GM21367 (cell line): ENCODE measurements around the gene TNFRSF4.
"Not testable (repeated sequence)": the region's sequence is repeated elsewhere in the genome, so short reads cannot be mapped to it uniquely, and the experiment has no call there.

Experiments
- ATAC-seq: cut with Tn5 transposase; IDR thresholded peaks from one replicate; pipeline ENCODE4 v1.9.1; 2021; ENCODE audit not compliant: unreplicated experiment

The TNFRSF4 gene

DNA sequence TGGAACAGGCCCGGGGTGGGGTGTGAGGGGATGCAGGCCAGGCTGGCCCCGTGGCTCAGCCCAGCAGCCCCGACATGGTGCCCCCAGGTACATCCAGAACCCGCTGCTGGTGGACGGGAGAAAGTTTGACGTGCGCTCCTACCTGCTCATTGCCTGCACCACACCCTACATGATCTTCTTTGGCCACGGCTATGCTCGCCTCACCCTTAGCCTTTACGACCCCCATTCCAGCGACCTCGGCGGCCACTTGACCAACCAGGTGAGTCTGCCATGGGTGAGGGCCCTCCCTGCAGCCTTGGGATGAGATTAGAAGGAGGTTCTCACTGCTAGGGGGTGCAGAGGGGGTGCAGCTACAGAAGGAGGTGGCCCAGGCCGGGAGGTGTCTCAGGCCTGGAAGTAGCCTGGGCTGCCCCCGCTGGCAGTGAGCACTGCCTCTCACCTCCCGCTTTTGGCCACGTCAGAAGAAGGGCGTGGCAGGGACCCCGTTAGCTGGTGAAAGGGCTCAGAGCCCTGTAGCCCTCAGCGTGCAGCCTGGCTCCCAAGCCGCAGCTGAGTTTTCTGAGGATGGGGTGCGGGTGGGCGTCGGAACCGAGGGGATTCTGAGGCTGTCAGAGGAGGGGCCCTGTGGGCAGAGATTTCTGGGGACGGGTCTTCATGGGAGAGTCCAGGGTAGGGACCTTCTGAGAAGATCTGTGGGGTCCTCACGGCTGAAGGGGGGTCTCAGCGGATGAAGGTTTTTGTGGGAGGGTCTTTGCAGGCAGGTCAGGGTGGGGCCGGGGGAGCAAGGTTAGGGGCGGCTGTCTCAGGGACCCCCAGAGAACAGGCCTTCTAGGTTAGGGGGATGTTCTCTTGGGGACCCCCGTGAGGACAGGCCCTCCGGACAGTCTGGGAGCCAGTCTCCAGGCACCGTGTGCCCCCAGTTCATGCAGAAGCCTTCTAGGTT lies 29.8 kb downstream of the TNFRSF4 start:
- ATAC-seq = no peak

DNA sequence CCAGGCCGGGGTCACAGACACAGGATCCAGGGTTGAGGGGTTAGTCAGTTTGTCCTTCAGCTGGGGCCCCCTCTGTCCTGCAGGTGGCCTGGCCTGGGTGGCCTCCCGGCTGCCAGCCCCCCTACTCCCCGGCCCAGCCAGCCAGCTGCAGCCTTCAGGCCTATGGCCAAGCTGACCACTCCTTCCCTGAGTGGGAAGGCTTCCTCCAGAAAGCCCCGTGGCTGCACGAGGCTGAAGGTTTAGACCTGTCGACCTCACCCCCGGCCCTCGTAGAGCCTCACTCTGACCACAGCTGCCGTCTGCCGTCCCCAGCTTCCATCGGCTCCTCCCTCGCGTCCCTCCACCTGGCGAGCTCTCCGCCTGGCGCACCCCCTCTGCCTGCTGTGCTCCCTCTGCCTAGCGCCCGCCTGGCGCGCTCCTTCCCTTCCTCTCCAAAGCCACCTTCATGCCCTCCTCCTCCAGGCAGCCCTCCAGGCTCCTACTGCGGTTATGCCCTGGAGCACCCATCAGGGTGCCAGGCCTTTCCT lies 30.7 kb downstream of the TNFRSF4 start:
- no peak for ATAC-seq

DNA sequence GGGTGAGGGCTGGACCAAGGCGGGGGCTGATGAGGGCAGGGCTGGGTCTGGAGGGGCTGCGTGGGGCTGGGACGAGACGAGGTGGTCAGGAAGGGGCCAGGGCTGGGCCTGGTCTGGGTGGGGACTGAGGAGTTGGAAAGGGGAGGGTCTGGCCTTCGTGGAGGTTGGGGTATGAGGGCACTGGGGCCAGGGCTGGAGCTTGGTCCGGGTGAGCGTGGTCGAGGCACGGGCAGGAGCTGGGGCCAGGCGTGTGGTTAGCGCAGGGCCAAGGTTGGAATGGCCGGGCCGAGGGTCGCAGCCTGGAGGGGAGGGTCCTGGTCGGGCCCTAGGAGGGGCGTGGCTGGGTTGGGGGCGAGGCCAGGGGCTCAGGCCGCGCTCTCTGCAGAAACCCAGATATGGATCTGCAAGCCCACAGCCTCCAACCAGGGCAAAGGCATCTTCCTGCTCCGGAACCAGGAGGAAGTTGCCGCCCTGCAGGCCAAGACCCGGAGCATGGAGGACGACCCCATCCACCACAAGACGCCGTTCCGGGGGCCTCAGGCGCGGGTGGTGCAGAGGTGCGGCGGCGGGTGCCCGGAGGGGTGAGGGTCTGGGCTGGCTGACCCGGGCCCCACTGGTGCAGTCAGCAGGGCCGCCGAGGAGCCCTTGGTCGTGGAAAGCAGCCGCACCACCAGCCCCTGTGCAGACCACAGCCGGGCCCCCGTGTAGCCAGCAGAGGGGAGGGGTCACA lies 31.3 kb downstream of the TNFRSF4 start:
- no peak for ATAC-seq

DNA sequence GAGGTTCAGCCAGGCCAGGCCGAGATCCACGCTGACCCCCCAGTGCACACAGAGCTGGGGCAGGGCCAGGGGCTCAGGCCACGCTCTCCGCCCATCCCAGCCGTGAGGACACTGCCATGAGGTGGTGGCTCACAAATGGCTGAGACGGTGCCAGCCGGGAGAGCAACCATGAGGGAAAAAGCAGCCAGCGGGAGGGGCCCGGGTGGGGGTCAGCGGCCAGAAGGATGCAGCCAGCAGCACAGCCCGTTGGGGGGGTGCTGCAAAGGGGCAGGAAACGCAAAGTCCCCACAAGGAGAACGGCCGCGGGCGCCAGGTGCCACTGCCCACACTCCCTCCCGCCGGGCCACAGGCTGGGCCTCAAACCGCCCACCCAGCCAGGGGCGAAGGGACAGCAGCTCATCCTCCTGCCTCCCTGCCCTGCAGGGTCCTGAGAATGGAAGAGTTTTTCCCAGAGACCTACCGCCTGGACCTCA lies 32.0 kb downstream of the TNFRSF4 start:
- ATAC-seq = no peak

DNA sequence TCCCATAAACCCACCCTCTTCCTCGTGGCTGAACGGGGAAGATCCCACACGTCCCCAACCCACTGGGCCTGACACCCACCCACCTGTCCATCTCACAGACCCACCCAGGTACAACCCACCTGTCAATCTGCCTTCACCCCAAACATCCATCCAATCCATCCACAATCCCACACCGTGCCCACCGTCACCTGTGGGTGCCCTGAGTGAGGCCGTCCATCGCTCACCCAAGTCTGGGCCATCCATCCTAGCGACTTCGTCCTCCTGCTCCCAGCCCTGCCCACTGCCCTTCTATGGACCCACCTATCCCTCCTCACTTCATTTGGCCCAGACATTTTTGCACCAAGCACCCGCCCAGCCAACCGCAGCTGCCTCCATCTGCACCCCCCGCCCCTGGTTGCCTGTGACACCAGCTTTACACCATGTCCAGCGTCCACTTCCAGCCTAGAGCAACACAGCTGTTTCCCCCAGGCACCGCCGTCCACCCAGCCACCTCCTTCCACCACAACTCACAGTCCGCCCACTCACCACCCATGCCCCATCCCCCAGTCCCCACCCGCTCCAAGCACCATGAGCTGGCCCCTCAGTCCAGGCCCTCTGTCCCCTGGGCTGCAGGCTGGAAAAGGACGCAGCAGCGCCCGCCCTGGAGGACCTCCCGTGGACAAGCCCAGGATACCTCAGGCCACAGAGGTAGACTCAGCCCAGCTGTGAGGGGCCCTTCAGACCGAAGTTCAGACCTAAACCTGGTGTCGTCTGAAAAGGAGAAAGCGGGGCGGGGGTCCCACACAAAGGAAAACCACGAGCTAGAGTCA lies 32.6 kb downstream of the TNFRSF4 start:
- no peak for ATAC-seq

DNA sequence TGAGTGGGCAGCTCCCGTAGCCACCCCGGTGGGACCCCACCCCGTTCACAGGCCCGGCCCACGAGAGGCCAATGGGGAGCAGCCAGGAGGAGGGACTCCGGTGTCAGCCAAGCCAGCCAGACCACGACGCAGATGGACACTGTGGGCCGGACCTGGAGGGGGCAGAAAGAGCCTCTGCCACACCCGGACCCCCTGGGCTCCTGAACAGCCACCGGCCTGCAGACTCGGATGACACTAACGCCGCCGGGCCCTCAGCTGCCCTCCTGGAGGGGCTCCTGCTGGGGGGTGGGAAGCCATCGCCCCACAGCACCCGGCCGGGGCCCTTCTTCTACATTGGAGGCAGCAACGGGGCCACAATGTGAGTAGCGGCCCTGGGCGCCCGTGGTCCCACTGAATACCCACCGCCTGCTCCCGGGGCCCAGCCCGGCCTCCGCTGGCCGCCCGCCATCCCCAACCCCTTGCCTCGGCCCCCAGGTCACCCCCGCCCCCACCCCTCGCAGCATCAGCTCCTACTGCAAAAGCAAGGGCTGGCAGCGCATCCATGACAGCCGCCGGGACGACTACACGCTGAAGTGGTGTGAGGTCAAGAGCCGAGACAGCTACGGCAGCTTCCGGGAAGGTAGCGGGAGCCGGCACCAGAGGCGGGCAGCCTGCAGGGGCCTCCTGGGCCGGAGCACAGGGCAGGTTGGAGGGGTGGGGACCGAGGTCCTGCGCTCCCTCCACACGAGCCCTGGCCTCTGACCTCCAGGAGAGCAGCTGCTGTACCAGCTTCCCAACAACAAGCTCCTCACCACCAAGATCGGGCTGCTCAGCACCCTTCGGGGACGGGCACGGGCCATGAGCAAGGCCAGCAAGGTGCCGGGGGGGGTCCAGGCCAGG lies 33.7 kb downstream of the TNFRSF4 start:
- ATAC-seq = no peak

DNA sequence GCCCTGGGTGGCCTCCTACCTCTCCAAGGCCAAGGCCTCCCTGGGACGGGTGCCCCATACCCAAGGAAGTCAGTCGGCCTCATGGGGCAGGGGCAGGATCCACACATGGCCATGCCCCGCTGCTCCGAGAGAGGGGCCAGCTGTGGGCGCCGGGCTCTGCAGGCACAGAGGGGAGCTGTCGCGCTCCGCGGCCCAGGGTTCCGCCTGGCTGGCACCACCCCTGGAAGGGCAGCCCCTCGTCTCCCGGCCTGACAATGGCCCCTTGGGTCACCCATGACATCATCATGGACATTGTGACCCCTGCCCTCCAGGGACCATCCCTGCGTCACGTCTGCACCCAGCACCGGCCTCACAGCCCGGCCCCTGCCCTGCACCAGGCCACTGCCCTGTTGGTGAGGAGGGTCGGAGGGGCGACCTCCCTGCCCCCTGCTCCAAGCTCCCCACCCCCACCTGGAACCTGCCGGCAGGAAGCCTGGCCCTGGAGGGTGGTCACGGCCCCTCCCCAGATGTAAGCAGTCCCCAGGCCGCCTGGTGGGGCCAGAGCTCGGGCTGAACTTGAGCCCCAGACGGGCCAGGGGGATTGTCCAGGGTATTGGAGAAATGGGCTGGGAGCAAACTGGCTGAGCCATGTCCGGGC lies 34.5 kb downstream of the TNFRSF4 start:
- no peak for ATAC-seq

DNA sequence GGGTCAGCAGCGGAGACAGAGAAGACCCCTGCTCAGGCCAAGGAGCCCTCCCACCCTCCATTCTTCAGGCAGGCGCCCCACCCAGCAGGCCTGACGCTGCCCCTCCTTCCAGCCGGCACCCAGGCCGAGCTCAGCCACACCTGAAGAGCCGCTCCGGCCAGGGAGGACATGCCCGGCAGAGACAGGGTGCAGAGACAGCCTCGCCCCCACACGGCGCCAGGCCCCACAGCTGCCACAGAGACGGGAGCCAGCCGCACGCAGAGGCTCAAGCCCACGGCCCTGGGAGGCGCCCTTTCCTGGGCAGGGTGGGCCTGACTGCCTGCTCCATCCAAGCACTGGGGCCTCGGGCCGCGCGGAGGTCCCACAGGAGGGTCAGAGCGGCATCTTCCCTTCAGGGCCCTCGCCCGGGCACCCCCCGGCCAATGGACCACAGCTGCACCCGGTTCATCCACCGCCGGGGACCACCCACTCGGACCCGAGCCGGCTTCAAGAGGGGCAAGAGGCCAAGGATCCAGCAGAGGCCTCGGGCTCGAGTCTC lies 35.1 kb downstream of the TNFRSF4 start:
- ATAC-seq = no peak

DNA sequence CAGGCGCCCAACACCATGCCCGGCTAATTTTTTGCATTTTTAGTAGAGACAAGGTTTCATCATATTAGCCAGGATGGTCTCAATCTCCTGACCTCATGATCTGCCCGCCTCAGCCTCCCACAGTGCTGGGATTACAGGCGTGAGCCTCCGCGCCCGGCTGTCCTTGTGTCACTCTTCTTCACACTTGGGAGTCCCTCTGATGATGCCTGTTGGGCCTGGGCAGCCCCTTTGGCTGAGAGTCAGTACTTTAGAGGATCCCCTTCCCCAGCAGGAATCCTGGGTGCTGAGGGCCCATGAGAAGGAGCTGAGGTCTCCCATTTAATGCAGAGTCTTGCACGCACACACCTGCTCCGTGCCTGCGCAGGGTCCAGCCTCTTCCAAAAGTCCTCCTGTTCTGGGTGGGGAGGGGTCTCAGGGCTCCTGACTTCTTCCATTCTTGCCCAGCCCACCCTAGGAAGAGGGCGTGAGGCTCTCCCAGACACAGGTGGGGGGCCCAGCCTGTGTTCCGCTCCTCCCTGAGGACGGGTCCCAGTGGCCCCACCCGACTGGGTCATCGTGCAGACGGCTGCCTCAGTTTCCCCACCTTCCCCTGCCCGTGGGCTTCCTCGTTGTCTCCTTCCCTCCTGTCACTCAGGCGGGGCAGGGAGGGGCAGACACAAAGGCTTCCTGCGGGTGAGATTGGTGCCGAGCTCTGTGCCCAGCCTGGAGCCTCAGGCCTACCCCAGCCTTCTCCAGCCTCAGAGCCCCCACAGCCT lies 36.3 kb downstream of the TNFRSF4 start:
- ATAC-seq = no peak

DNA sequence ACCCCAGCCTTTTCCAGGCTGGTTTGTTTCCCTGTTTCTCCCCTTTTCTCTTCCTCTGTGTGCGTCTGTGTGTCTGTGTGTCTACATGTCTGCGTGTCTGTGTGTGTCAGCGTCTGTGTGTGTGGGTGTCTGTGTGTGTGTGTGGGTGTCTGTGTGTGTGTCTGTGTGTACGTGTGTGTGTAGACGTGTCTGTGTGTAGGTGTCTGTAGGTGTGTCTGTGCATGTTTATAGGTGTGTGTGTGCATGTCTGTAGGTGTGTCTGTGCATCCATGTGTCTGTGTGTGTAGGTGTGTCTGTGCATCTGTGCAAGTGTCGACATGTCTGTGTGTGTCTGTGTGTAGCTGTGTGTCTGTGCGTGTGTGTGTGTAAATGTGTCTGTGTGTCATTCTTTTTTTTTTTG lies 37.0 kb downstream of the TNFRSF4 start:
- ATAC-seq = no peak

DNA sequence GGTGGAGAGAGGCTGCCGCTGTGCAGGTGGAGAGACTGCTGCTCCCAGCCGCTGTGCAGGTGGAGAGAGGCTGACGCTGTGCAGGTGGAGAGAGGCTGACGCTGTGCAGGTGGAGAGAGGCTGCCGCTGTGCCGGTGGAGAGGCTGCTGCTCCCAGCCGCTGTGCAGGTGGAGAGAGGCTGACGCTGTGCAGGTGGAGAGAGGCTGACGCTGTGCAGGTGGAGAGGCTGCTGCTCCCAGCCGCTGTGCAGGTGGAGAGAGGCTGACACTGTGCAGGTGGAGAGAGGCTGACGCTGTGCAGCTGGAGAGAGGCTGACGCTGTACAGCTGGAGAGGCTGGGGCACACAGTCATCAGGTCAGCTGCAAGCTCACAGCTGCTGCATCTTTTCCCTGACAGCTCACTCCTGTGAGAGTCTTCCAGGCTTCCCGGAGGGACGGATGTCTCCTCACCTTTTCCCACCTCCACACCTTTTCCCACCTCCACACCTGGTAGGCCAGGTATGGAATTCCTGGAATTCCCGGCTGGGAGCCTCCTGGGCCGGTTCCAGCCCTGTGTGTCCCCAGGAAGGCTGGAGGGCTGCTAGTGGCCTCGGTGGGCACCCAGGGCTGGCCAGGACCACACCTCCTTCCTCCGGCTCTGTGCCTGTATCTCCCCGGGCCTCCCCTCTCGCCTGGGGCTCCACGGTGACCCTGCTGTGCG lies 37.7 kb downstream of the TNFRSF4 start:
- ATAC-seq = not testable (repeated sequence)

DNA sequence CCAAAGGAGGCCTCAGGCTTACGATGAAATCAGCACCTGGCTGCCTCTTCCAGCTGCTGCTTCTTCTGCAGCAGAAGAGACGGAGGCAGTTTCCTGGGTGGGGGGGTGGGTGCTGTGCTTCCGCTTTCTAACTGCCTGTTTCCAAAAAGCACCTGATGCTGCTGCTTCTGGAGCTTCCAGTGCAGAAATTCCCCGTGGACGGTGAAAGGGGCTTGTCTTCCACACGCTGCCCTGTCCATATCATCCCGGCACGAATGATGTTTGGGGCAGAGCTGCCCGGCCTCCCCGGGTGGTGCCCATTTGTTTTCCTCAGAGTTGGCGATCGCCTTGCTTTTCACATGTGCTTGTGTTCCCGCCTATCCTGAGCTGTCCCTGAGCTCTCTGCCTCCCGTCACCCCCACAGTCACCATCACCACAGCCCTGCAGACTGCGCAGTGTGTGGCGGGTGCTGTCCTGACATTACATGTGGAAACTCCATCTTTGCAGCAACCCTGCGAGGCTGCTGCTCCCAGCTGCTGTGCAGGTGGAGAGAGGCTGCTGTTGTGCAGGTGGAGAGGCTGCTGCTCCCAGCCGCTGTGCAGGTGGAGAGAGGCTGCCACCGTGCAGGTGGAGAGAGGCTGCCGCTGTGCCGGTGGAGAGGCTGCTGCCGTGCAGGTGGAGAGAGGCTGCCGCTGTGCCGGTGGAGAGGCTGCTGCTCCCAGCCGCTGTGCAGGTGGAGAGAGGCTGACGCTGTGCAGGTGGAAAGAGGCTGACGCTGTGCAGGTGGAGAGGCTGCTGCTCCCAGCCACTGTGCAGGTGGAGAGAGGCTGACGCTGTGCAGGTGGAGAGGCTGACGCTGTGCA lies 38.5 kb downstream of the TNFRSF4 start:
- ATAC-seq = no peak

DNA sequence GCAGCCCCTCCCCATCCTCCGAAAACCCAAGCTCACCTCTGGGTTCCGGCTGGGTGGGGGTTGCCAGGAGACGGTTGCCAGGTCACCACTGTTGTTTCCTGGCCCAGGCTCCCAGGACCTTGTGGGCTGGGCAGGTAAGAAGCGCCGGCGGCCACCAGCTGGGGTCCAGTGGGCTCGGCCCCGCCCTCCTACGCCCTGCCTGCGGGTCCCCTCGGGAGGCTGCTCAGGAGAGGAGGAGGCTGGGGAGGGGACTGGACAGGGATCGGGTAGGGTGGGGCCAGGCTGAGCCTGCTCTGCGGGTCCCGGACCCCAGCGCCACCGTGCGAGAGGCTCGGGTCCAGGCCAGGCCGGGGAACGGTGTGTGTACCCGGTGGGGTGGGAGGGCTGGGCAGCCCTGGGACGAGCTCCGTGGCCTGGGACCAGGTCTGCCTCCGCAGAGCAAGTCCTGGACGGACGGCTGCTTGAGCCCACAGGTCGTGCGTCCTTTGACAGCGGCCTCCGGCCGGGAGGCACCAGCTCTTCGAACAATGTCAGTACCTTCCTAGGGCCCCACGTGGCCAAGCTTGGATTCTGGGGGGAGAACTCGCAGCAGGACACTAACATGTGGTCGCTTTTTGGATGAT lies 40.0 kb downstream of the TNFRSF4 start, which contains the start of gene TTLL10:
Gene TTLL10, plus strand, starts transcription at position 88 of the 623 bp plus-strand sequence. CDS start 5,336 bp downstream, outside the sequence.
- no peak for ATAC-seq

DNA sequence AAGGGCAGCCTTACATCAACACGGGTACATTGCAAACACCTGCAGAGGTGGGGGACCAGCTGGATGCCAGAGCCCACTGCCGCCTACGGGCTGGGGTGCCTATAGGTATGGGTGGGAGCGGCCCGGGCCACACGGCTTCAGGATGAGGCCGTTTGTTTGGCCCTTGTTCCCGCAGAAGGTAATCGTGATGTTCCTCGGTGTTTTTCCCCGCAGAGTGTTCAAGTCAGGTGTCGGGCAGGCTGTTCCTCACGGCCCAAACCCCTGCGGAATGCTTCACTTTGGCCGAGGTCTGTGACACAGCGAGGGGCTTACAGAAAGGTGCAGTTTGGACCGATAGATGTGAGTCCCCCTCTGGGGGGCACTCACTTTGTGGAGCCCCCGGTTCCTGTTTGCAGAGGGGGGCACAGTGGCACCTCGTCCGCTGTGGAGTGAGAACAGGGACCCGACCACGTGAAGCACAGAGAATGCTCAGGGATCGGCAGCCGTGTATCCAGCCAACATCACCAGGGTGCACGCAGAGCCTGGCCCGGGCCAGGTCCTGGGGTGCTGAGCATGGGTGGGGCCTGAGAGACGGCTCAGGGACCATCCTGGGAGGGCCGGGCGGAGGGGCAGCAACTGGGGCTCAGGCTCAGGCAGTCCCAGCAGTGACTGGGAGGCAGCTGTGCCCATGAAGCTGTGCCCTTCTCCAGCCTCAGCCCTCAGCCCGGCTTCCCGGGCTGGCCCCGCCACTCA lies 40.7 kb downstream of the TNFRSF4 start:
- ATAC-seq = no peak

DNA sequence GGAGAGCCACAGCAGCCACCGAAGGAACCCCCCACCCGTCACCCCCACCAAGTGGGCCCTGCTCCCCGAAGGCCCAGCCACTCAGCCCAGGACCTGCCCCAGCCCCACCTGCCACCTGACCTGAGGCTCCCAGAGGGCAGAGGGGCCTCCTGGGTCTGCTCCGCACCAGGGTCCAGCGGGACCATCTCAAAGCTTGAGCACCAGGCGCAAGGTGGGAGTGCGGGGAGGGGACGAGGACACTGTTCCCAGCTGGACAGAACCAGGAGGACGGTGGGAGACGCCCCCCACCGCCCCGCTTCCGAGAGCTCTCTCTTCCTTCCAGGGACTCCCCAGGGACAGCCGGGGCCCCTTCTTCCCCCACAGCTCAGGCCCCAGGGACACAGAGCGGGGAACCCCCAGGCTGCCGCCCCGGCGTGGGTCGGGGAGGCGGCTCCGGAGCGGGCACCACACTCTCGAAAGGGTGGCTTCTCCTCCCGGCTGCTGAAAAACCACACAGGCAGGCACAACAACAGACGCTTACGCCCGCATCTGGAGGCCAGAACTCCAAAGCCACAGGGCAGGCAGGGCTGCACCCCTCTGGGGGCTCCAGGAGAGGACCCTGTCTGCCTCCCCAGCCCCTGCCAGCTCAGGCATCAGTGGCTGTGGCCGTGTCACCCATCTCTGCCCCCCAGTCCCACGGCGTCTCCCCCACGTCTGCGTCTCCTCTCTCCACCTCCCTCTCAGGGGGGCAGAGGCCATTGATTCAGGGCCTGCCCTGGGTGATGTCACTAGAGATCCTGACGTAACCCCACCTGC lies 42.2 kb downstream of the TNFRSF4 start:
- no peak for ATAC-seq
